Esophagus muscularis mucosa (tissue), 4 donors: ENCODE data around the gene EED. TPM values are rescaled to one million over a fixed set of nuclear protein-coding genes. Genes with fewer than 3 reads are reported as not detected.
"Not testable (repeated sequence)": the region's sequence is repeated elsewhere in the genome, so short reads cannot be mapped to it uniquely, and the experiment has no call there.

Experiments
- DNase-seq: peaks from one replicate; pipeline ENCODE4 v3.0.0-alpha.2; 2017; ENCODE audit errors: extremely low spot score
- H3K27ac ChIP-seq, 4 donors: fragments of 200-600 bp; sonication (generic); replicated peaks in 1 of 4; 1 replicate in 3 of 4; 2 replicates in 1 of 4; pipeline ENCODE4 v1.5.1; 2016 to 2019; ENCODE audit warnings: mild to moderate bottlenecking in 1 of 4
- H3K27me3 ChIP-seq, 4 donors: fragments of 200-600 bp; sonication (generic); one replicate each; pipeline versions ENCODE4 v1.5.1 to v1.6.0; 2016 to 2019
- H3K36me3 ChIP-seq, 4 donors: fragments of 200-600 bp; sonication (generic); one replicate each; pipeline ENCODE4 v1.5.1; 2016 to 2019
- H3K4me1 ChIP-seq, 4 donors: fragments of 200-600 bp; sonication (generic); one replicate each; pipeline ENCODE4 v1.5.1; 2016 to 2019
- H3K4me3 ChIP-seq, 4 donors: fragments of 200-600 bp; sonication (generic); 1 replicate in 2 of 4; 2 replicates in 2 of 4; pipeline ENCODE4 v1.5.1; 2016 to 2019; ENCODE audit warnings: mild to moderate bottlenecking in 4 of 4, moderate library complexity in 1 of 4
- H3K9me3 ChIP-seq, 4 donors: fragments of 200-600 bp; sonication (generic); 1 replicate in 3 of 4; 2 replicates in 1 of 4; pipeline ENCODE4 v1.5.1; 2016 to 2019
- CTCF ChIP-seq, 3 experiments: fragments of 200-600 bp in 2 of 3; fragments of 450-650 bp in 1 of 3; sonication (generic) in 2 of 3; IDR thresholded peaks; one replicate each; pipeline ENCODE4 v1.5.1; 2017 to 2019; ENCODE audit warnings: antibody characterized with exemption in 3 of 3, mild to moderate bottlenecking in 2 of 3, moderate library complexity in 1 of 3
- EP300 ChIP-seq: sonication (generic); formaldehyde crosslinking; IDR thresholded peaks from one replicate; pipeline ENCODE4 v1.6.1; 2017; ENCODE audit warnings: antibody characterized with exemption
- POLR2A ChIP-seq: fragments of 450-650 bp; IDR thresholded peaks from one replicate; pipeline ENCODE4 v1.6.1; 2017; ENCODE audit warnings: antibody characterized with exemption, moderate library complexity, mild to moderate bottlenecking, low read depth
- POLR2AphosphoS5 ChIP-seq, 2 donors: sonication (generic); formaldehyde crosslinking; IDR thresholded peaks; one replicate each; pipeline ENCODE4 v1.6.1; 2017; ENCODE audit warnings: antibody characterized with exemption in 2 of 2
- WGBS: methylation state at CpG from one replicate; pipeline ENCODE4 v1.1.5; 2018; 5-methylcytosine and 5-hydroxymethylcytosine counted together
- intact Hi-C: fragments of 100-400 bp; cut with DNase I; formaldehyde crosslinking; loops from one replicate; pipeline ENCODE4 v1.15.1; 2023
- total RNA-seq, 4 donors: library from RNA; depleted of rRNA; stranded (reverse); fragments of >200 nt; gene quantifications; one replicate each; pipeline versions ENCODE4 v1.1.0 to v1.2.1, GENCODE V29; 2016

The EED gene
- total RNA-seq, 4 donors from 2014 or later: 11.1 to 14.7 (median 13.4) TPM

- H3K27ac ChIP-seq: no peak overlapping the region
- no peaks in the 10 kb centered on the region for H3K27me3 ChIP-seq
- no peak overlapping the region for H3K4me3 ChIP-seq
- peaks cover 0 to 2% (median 0%) of the 10 kb centered on the region in 4 donors for H3K4me1 ChIP-seq
- WGBS: 93% methylated on average over 2 of the region's 2 CpGs
- H3K36me3 ChIP-seq: peaks cover 0 to 22% (median 12%) of the 10 kb centered on the region in 4 donors
- intact Hi-C loops: no loop called here
- no peak for TF ChIP-seq EP300
- no peak for TF ChIP-seq POLR2A
- no peak for TF ChIP-seq CTCF (IDR thresholded peaks at IDR 0.05)
- TF ChIP-seq POLR2AphosphoS5 (IDR thresholded peaks at IDR 0.05): no peak
- no peaks in the 10 kb centered on the region for H3K9me3 ChIP-seq
- DNase-seq: no peak
These were observed 42.9 kb downstream of the EED start for GRCh38 chr11:86287468-86287796.

- Histone ChIP-seq H3K4me1 (peaks cover 0 to 2% (median 0%) of the 10 kb centered on the region in 4 donors), H3K9me3 (no peaks in the 10 kb centered on the region), H3K27me3 (no peaks in the 10 kb centered on the region), H3K36me3 (peaks cover 0 to 16% (median 12%) of the 10 kb centered on the region in 4 donors), H3K27ac (no peak overlapping the region), H3K4me3 (no peak overlapping the region)
- TF ChIP-seq POLR2A (no peak), EP300 (no peak), POLR2AphosphoS5 (IDR thresholded peaks at IDR 0.05) (no peak), CTCF (IDR thresholded peaks at IDR 0.05) (no peak)
- 74% methylated on average over 7 of the region's 7 CpGs for WGBS
- no peak for DNase-seq
- intact Hi-C loops: no loop called here
These were observed 44.4 kb downstream of the EED start for GRCh38 chr11:86288776-86289507.

- not testable (repeated sequence) for H3K9me3 ChIP-seq, H3K36me3 ChIP-seq, H3K4me3 ChIP-seq, H3K27ac ChIP-seq, H3K4me1 ChIP-seq, DNase-seq, H3K27me3 ChIP-seq
- intact Hi-C loops: loop anchor here (5.0 to 10.0 kb wide), 3 partner anchors 245 to 435 kb away; partner anchors contain the start of gene CCDC83
- WGBS: 95% methylated on average over 9 of the region's 9 CpGs
These were observed 45.1 kb downstream of the EED start for GRCh38 chr11:86289508-86290280.

- no peaks in the 10 kb centered on the region for H3K27me3 ChIP-seq
- TF ChIP-seq EP300 (no peak), POLR2AphosphoS5 (IDR thresholded peaks at IDR 0.05) (no peak), POLR2A (no peak), CTCF (IDR thresholded peaks at IDR 0.05) (peak; percentile 32 to 64 (median 38))
- DNase-seq: no peak
- no peaks in the 10 kb centered on the region for H3K9me3 ChIP-seq
- no peaks in the 10 kb centered on the region for H3K36me3 ChIP-seq
- WGBS: 53% methylated on average over 3 of the region's 3 CpGs
- no peak overlapping the region for H3K4me3 ChIP-seq
- intact Hi-C loops: loop anchor here (5.0 to 10.0 kb wide), 3 partner anchors 247 to 437 kb away; partner anchors contain the start of gene CCDC83
- no peak overlapping the region for H3K27ac ChIP-seq
- H3K4me1 ChIP-seq: peaks cover 0 to 2% (median 0%) of the 10 kb centered on the region in 4 donors
These were observed 47.1 kb downstream of the EED start for GRCh38 chr11:86291466-86292262.
